ENCODE results near the gene ARGLU1.

Gene ARGLU1

DNA sequence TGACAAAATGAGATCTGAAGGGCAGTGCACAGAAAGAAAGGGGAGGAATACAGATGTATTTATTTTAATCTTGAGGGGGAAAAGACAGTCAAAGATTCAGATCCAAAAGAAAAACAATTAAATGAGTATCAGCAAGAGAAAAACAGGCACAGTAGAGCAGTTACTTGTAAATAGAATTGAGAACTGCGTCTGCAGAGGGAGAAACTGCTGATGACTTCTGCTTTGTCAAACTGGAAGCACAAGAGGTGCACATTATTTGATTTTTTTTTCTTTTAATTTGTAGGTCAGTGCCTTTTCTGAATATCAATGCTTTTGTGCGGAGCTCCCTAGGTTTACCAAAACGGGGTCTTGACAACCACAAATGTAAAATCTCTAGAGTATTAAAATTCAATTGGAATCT, 69.8 kb downstream of the ARGLU1 start:
- DNase-seq: no peak

- DNase-seq: no peak
Observed at GRCh38 chr13:106497079-106497478, 70.9 kb downstream of the ARGLU1 start.

DNA sequence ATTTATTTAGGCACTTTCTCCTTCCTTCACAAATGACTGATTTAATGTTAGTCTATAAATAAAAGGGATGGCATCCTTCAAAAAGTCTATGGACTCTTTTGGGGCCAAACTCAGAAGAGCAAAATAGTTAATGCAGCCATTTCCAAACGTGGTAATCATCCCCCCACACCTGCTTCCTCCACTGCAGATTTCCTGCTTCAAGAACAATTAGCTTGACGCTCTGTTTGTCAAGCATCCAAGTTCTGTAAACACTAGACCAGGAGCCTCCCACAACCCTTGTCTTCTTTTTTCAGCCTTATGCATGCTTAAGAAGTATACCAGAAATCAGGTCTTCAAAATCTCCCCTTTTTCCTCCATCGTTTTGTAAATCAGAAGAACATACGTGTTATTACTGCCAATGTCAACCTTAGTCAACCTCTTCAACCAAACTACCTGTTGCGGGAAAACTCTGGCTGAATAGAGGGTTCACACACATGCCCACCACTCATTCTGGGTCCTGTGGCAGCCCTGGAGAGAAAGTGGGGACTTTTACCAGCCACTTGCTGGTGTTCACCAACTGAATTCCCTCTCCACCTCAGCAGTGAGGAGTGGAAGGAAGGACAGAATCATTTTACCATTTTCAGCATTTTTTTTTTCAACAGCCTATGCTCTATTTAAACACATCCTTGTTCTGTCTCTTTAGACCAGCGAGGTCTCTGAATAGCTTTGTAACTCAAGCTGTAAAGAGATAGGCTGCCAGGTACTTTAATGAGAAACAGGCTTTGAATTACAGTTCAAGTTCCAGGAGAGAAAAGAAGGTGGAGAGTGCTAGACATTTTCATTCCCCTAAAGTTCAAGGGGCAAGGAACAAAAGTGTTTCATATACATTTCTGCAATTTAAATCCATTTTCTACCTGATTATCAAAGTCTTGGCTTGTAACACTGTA, 71.6 kb downstream of the ARGLU1 start:
- peak; percentile 68 for DNase-seq

GRCh38 chr13:106494936-106495335, 73.0 kb downstream of the ARGLU1 start:
- DNase-seq: no peak

DNA sequence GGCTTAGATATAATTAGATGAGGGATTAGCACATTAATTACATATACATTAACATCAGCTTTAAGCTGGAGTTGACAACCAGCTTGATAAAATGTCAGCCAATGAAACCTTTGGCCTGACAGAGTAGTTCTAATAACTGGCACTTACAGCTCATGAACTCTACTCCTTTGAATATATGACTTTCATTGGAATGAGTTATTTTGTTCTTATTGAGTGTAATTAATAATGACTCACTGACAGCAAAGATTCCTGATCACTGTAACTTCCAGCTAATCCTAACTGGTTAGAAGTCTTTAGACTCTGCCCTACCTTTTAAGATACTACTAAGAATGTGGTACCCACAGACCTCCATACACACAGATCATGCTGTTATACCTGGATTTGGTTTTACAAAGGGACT, 73.4 kb downstream of the ARGLU1 start:
- DNase-seq: no peak

DNA sequence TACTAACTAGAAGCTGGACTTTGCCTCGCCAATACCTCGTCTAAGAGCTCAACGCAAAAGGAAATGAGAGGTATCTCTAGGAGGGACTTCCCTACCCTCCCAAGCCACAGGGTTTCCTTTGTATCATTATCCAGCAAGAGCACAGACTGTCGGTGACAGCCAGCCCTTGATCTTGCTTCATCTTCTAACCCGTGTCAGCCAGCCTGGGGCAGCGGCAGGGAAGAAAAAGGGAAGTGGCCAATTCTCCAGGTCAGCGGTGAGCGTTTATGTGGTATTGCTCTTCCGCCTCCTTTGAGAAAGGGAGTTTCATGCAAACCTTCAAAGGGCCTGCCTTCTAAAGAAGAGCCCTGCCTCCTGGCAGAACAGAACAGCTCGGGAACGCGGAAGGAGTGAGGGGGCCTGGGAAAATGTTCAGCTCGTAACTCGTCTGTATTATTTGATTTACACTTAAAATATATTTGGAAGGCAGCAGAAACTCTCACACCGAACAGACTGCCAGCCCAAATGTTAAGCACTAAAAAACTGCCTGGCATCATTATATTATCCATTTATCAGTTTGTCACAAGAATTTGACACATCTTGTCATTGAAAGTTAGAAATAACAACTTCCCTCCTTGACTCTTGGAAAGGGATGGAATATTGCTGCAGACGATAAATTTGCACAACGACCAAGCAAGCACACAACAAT, 74.3 kb downstream of the ARGLU1 start:
- no peak for DNase-seq

- no peak for DNase-seq
Observed at GRCh38 chr13:106492588-106493475, 75.1 kb downstream of the ARGLU1 start.

DNA sequence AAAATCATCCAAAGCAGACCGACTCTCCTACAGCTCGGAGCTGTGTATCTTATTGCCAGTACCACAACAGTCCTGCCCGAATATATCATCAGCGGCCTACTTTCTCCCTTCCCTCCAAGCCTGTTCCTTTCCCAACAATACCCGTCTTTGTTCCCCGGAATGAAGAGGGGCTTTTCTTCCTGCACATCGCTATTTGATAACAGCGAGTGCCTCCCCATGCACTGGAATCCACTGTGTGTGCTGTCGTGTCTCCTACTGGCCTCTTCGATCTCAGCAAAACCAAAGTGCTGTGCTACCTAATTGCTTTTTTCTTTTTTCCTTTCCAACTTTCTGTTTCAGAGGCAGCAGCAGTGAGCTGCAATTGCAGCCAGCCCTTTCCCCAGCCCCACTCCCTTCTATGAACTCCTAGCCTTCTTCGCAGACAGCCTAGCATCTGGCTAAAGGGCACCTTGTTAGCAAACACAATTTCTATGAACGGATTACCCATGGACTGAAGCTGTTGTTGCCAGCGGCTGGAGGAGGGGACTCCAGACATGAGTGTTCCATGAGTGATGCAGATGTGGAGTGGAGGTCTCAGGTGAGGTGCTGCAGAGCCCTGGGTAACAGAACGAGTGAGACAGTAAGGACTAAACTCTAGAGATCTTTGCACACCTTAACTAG, 75.9 kb downstream of the ARGLU1 start:
- no peak for DNase-seq
